K562 (cell line): ENCODE results near the gene ZKSCAN4. TPM values are rescaled to one million over a fixed set of nuclear protein-coding genes. Genes with fewer than 3 reads are reported as not detected.

ENCODE experiments used
- ASH1L ChIP-seq: fragments of 450-650 bp; IDR thresholded peaks from 2 replicates; pipeline ENCODE4 v1.6.1; 2018; ENCODE audit warnings: borderline replicate concordance, mild to moderate bottlenecking, low read depth; ENCODE audit not compliant: partially characterized antibody
- CEBPZ ChIP-seq: fragments of 150-350 bp; IDR thresholded peaks from 2 replicates; pipeline ENCODE4 v1.6.1; 2014; ENCODE audit warnings: low read depth, mild to moderate bottlenecking, low read length, borderline replicate concordance
- CREB3L1 ChIP-seq: fragments of 450-650 bp; IDR thresholded peaks from 2 replicates; pipeline ENCODE4 v1.6.1; 2014; ENCODE audit warnings: low read depth, mild to moderate bottlenecking, moderate library complexity, borderline replicate concordance
- FOXO4 ChIP-seq: fragments of 450-650 bp; formaldehyde crosslinking; IDR thresholded peaks from 2 replicates; pipeline ENCODE4 v1.4.0; 2020; ENCODE audit warnings: mild to moderate bottlenecking, moderate library complexity
- GABPB2 ChIP-seq: fragments of 250-450 bp; sonication (Bioruptor Pico); conservative IDR thresholded peaks from 2 replicates; pipeline ENCODE4 v1.5.1; 2021; ENCODE audit warnings: mild to moderate bottlenecking
- GTF2A2 ChIP-seq: IDR thresholded peaks from 2 replicates; pipeline ENCODE4 v1.6.1; 2016; ENCODE audit warnings: mild to moderate bottlenecking, missing genetic modification characterization, missing compliant biosample characterization
- HLTF ChIP-seq: fragments of 450-650 bp; IDR thresholded peaks from 2 replicates; pipeline ENCODE4 v1.6.1; 2016
- HNRNPK ChIP-seq: fragments of 200-400 bp; formaldehyde crosslinking; IDR thresholded peaks from one replicate; pipeline ENCODE4 v1.6.1; 2018; ENCODE audit warnings: mild to moderate bottlenecking, low read depth, low read length; ENCODE audit not compliant: poor library complexity, severe bottlenecking
- RFX7 ChIP-seq: fragments of 250-450 bp; sonication (Bioruptor Pico); IDR thresholded peaks from 2 replicates; pipeline ENCODE4 v1.5.1; 2021; ENCODE audit warnings: mild to moderate bottlenecking
- SAFB ChIP-seq: fragments of 200-400 bp; formaldehyde crosslinking; IDR thresholded peaks from 2 replicates; pipeline ENCODE4 v1.6.1; 2017; ENCODE audit warnings: low read depth, low read length, borderline replicate concordance
- SETDB1 ChIP-seq: IDR thresholded peaks from one replicate; pipeline ENCODE4 v1.6.1; 2012; ENCODE audit warnings: low read length, control low read depth, inconsistent platforms
- SIRT6 ChIP-seq: IDR thresholded peaks from one replicate; pipeline ENCODE4 v1.6.1; 2012; ENCODE audit warnings: low read depth, mild to moderate bottlenecking, control low read depth, inconsistent platforms, low read length, moderate library complexity
- SRSF7 ChIP-seq: fragments of 200-400 bp; formaldehyde crosslinking; optimal IDR thresholded peaks from 2 replicates; pipeline ENCODE3; 2017; ENCODE audit warnings: mild to moderate bottlenecking, low read depth, low read length
- STAT5A ChIP-seq: IDR thresholded peaks from 2 replicates; pipeline ENCODE4 v1.6.1; 2012; ENCODE audit warnings: low read length, inconsistent platforms, borderline replicate concordance
- TEAD4 ChIP-seq, 2 experiments: sonication (generic) in 1 of 2; formaldehyde crosslinking in 1 of 2; IDR thresholded peaks; 2 replicates each; pipeline versions ENCODE4 v1.6.1 to v1.8.0; 2012 to 2022; ENCODE audit warnings: borderline replicate concordance in 1 of 2, inconsistent platforms in 1 of 2, low read length in 1 of 2, mild to moderate bottlenecking in 1 of 2, missing genetic modification reagents in 1 of 2
- ZKSCAN8 ChIP-seq: fragments of 200-800 bp; sonication (Bioruptor generic); IDR thresholded peaks from 2 replicates; pipeline ENCODE4 v1.6.1; 2016; ENCODE audit warnings: missing genetic modification characterization, missing compliant biosample characterization
- ZNF133 ChIP-seq: fragments of 250-450 bp; sonication (Bioruptor Pico); IDR thresholded peaks from 2 replicates; pipeline ENCODE4 v1.4.0; 2020; ENCODE audit warnings: mild to moderate bottlenecking
- ZNF134 ChIP-seq: fragments of 250-450 bp; sonication (Bioruptor Pico); conservative IDR thresholded peaks from 2 replicates; pipeline ENCODE4 v1.4.0; 2020
- ZNF140 ChIP-seq: fragments of 250-450 bp; sonication (Bioruptor Pico); IDR thresholded peaks from 2 replicates; pipeline ENCODE4 v1.8.0; 2021; ENCODE audit warnings: moderate library complexity, mild to moderate bottlenecking, inconsistent platforms
- ZNF146 ChIP-seq: IDR thresholded peaks from one replicate; pipeline ENCODE4 v1.6.1; 2018; ENCODE audit warnings: missing compliant biosample characterization; ENCODE audit not compliant: unreplicated experiment
- ZNF263 ChIP-seq: sonication (generic); formaldehyde crosslinking; IDR thresholded peaks from 2 replicates; pipeline ENCODE4 v1.8.0; 2022; ENCODE audit warnings: mild to moderate bottlenecking, missing genetic modification reagents, borderline replicate concordance
- ZNF384 ChIP-seq: IDR thresholded peaks from 2 replicates; pipeline ENCODE4 v1.6.1; 2012; ENCODE audit warnings: low read depth, low read length, improper control_type of control experiment
- polyA plus RNA-seq, 8 experiments: library from polyadenylated mRNA; depleted of rRNA in 4 of 8; stranded (reverse) in 5 of 8; unstranded in 3 of 8; fragments of >200 nt; fragmentation: Nextera tagmentation in 2 of 8; fragmentation: Illumina TruSeq in 1 of 8; extraction: Ambion mirVana in 2 of 8; extraction: Trizol in 1 of 8; gene quantifications; 2 replicates each; pipeline versions ENCODE4 v1.2.1 to v1.2.3, GENCODE V29; 2011 to 2014; ENCODE audit warnings: inconsistent platforms in 1 of 8, missing spikeins in 1 of 8
- total RNA-seq, 7 experiments: library from RNA; depleted of rRNA in 6 of 7; stranded (reverse); fragments of >200 nt in 6 of 7; fragmentation: Illumina TruSeq in 2 of 7; extraction: Trizol in 2 of 7; gene quantifications; 2 replicates each; pipeline versions ENCODE4 v1.2.1 to v1.2.3, GENCODE V29; 2011 to 2021; ENCODE audit warnings: low replicate concordance in 1 of 7

The ZKSCAN4 gene
- total and polyA plus RNA-seq, 9 of the 15 experiments (the other 6 are each of a cell fraction or from before 2014, with no cell fraction given): 1.2 to 5.3 (median 4.7) TPM

- no peak for TF ChIP-seq GTF2A2 (tag)
- 0 out of 2 replicates have a peak, but pooled peaks have one; percentile 51 for TF ChIP-seq FOXO4 (CRISPR knock-in tag)
- TF ChIP-seq ASH1L: peak; percentile 48
- TF ChIP-seq CEBPZ: no peak
- no peak for TF ChIP-seq HNRNPK
- peak; percentile 50; the same call in 1 of the 2 replicates for TF ChIP-seq ZKSCAN8 (CRISPR knock-in tag)
- peak; percentile 93 for TF ChIP-seq CREB3L1
- TF ChIP-seq ZNF384: 0 out of 2 replicates have a peak, but pooled peaks have one; percentile 17
- peak; percentile 81; the same call in 1 of the 2 replicates for TF ChIP-seq HLTF
- TF ChIP-seq SAFB: no peak
- TF ChIP-seq RFX7 (CRISPR knock-in tag): no peak
- no peak; the same call in 1 of the 2 replicates for TF ChIP-seq STAT5A
- no peak; the same call in 1 of the 2 replicates for TF ChIP-seq GABPB2 (CRISPR knock-in tag)
- 0 out of 2 replicates have a peak, but pooled peaks have one; percentile 26 for TF ChIP-seq ZNF134 (CRISPR knock-in tag)
- TF ChIP-seq ZNF146 (CRISPR knock-in tag): no peak
- TF ChIP-seq TEAD4 (IDR thresholded peaks at IDR 0.05; ENCODE audit: low read length): no peak
- no peak for TF ChIP-seq TEAD4 (CRISPR knock-in tag; IDR thresholded peaks at IDR 0.05; ENCODE audit: borderline replicate concordance)
- no peak for TF ChIP-seq SIRT6
- TF ChIP-seq ZNF140 (CRISPR knock-in tag): no peak
- TF ChIP-seq ZNF263 (CRISPR knock-in tag): peak; percentile 71; the same call in 1 of the 2 replicates
- no peak for TF ChIP-seq SRSF7
- no peak for TF ChIP-seq SETDB1
- TF ChIP-seq ZNF133 (CRISPR knock-in tag): peak; percentile 74; the same call in 1 of the 2 replicates
Measured at GRCh38 chr6:28266962-28267694, 15.1 kb upstream of the ZKSCAN4 start, which contains the start of gene ZSCAN26 (continued).
